Keratinocyte (primary cell): ENCODE data around the gene MAGI2. TPM values are rescaled to one million over a fixed set of nuclear protein-coding genes. Genes with fewer than 3 reads are reported as not detected.

Experiments
- DNase-seq: peaks from one replicate; pipeline ENCODE4 v3.0.0-alpha.2; 2011; ENCODE audit warnings: low read depth, missing footprints, low spot score
- FAIRE-seq: peaks from 2 replicates; lab custom pipeline; 2011; peaks lifted over from hg19 to GRCh38; lab: Jason Lieb, UNC
- H2AFZ ChIP-seq: 2 replicates; pipeline ENCODE4 v1.6.0; 2012; ENCODE audit warnings: low read length, control low read depth, inconsistent platforms; ENCODE audit not compliant: control insufficient read depth
- H3K27ac ChIP-seq: 2 replicates; pipeline ENCODE4 v1.5.1; 2011; ENCODE audit warnings: low read length; ENCODE audit not compliant: control insufficient read depth, insufficient read depth
- H3K27me3 ChIP-seq: 3 replicates; pipeline ENCODE4 v1.6.0; 2011; ENCODE audit warnings: low read length; ENCODE audit not compliant: control insufficient read depth, insufficient read depth; ENCODE audit errors: extremely low read depth
- H3K36me3 ChIP-seq, 2 experiments: 2 replicates in 1 of 2; 3 replicates in 1 of 2; pipeline ENCODE4 v1.5.1; 2011; ENCODE audit warnings: low read length in 2 of 2, mild to moderate bottlenecking in 1 of 2; ENCODE audit not compliant: control insufficient read depth in 2 of 2, insufficient read depth in 2 of 2; ENCODE audit errors: extremely low read depth in 1 of 2
- H3K4me1 ChIP-seq: 3 replicates; pipeline ENCODE4 v1.5.1; 2011; ENCODE audit warnings: low read length; ENCODE audit not compliant: control insufficient read depth, insufficient read depth; ENCODE audit errors: extremely low read depth
- H3K4me2 ChIP-seq: 3 replicates; pipeline ENCODE4 v1.6.0; 2011; ENCODE audit warnings: low read depth, low read length; ENCODE audit not compliant: control insufficient read depth, insufficient read depth; ENCODE audit errors: extremely low read depth
- H3K4me3 ChIP-seq, 3 experiments: fragments of 200-600 bp in 1 of 3; sonication (generic) in 1 of 3; 2 replicates in 2 of 3; 3 replicates in 1 of 3; pipeline ENCODE4 v1.5.1; 2011 to 2016; ENCODE audit warnings: low read length in 3 of 3, mild to moderate bottlenecking in 3 of 3, control low read depth in 2 of 3, inconsistent platforms in 1 of 3, low read depth in 1 of 3, mixed read lengths in 1 of 3, mixed run types in 1 of 3, moderate library complexity in 1 of 3; ENCODE audit not compliant: control insufficient read depth in 2 of 3, insufficient read depth in 2 of 3; ENCODE audit errors: extremely low read depth in 1 of 3
- H3K79me2 ChIP-seq: 2 replicates; pipeline ENCODE4 v1.6.0; 2012; ENCODE audit warnings: low read length; ENCODE audit not compliant: control insufficient read depth, insufficient read depth
- H3K9ac ChIP-seq: 3 replicates; pipeline ENCODE4 v1.6.0; 2011; ENCODE audit warnings: low read length; ENCODE audit not compliant: control insufficient read depth, insufficient read depth; ENCODE audit errors: extremely low read depth
- H3K9me1 ChIP-seq: 3 replicates; pipeline ENCODE4 v1.6.0; 2011; ENCODE audit warnings: low read length; ENCODE audit not compliant: control insufficient read depth, insufficient read depth; ENCODE audit errors: extremely low read depth
- H3K9me3 ChIP-seq: 2 replicates; pipeline ENCODE4 v1.5.1; 2012; ENCODE audit warnings: low read depth, low read length; ENCODE audit not compliant: control insufficient read depth
- H4K20me1 ChIP-seq: 3 replicates; pipeline ENCODE4 v1.6.0; 2011; ENCODE audit warnings: low read length; ENCODE audit not compliant: control insufficient read depth, insufficient read depth; ENCODE audit errors: extremely low read depth
- CTCF ChIP-seq, 3 experiments: IDR thresholded peaks in 1 of 3; conservative IDR thresholded peaks in 1 of 3; optimal IDR thresholded peaks in 1 of 3; 2 replicates in 2 of 3; 3 replicates in 1 of 3; pipeline versions ENCODE3 to v1.5.1; 2011; ENCODE audit warnings: low read length in 3 of 3, mild to moderate bottlenecking in 3 of 3, moderate library complexity in 2 of 3, control low read depth in 1 of 3, inconsistent platforms in 1 of 3; ENCODE audit not compliant: insufficient read depth in 2 of 3; ENCODE audit errors: extremely low read depth in 1 of 3
- EZH2 ChIP-seq: IDR thresholded peaks from one replicate; pipeline ENCODE4 v1.6.1; 2012; ENCODE audit warnings: inconsistent platforms, mild to moderate bottlenecking, low read length, moderate library complexity
- dilution Hi-C: fragments of 300-500 bp; cut with MboI; formaldehyde crosslinking; loops from one replicate; pipeline ENCODE4 v1.7.0; 2020; ENCODE audit warnings: low sequenced_read_pairs; ENCODE audit not compliant: extremely low pct_ligation_motif_present
- polyA plus RNA-seq, 5 experiments: library from polyadenylated mRNA; depleted of rRNA in 3 of 5; stranded (reverse) in 3 of 5; stranded (forward) in 1 of 5; unstranded in 1 of 5; fragments of >200 nt; gene quantifications; 1 replicate in 1 of 5; 2 replicates in 3 of 5; 3 replicates in 1 of 5; pipeline versions ENCODE4 v1.2.1 to v1.2.3, GENCODE V29; 2011 to 2012; ENCODE audit warnings: missing spikeins in 2 of 5, low read depth in 1 of 5, low replicate concordance in 1 of 5

MAGI2 gene
- polyA plus RNA-seq, 1 donor (not counting 4 experiments of a cell fraction or from before 2014, with no cell fraction given), result 0.07 TPM

- Histone ChIP-seq H4K20me1 (no peaks in the 10 kb centered on the region), H3K4me3 (no peak overlapping the region), H3K79me2 (no peaks in the 10 kb centered on the region), H3K9ac (no peak overlapping the region), H2AFZ (no peak overlapping the region), H3K36me3 (no peaks in the 10 kb centered on the region), H3K9me1 (no peaks in the 10 kb centered on the region), H3K27ac (no peak overlapping the region), H3K4me2 (no peak overlapping the region), H3K27me3 (no peaks in the 10 kb centered on the region), H3K4me1 (peaks cover 16% of the 10 kb centered on the region), H3K9me3 (no peaks in the 10 kb centered on the region)
- FAIRE-seq, result no peak
- TF ChIP-seq CTCF (optimal IDR thresholded peaks at IDR 0.05 in 1 of 3, IDR thresholded peaks at IDR 0.05 in 1 of 3, conservative IDR thresholded peaks at IDR 0.05 in 1 of 3; ENCODE audit: extremely low read depth in 1 of 3, insufficient read depth in 2 of 3, low read length in 3 of 3) (no peak), EZH2 (no peak)
- no peak for DNase-seq
- dilution Hi-C loops, result no loop called here
These were observed 47.3 kb upstream of the MAGI2 start for GRCh38 chr7:79500759-79501158.

- Histone ChIP-seq H3K79me2 (no peaks in the 10 kb centered on the region), H3K27ac (no peak overlapping the region), H3K27me3 (no peaks in the 10 kb centered on the region), H3K36me3 (no peaks in the 10 kb centered on the region), H3K9me3 (no peaks in the 10 kb centered on the region), H2AFZ (no peak overlapping the region), H3K4me3 (no peak overlapping the region), H3K9me1 (no peaks in the 10 kb centered on the region), H3K9ac (no peak overlapping the region), H3K4me2 (no peak overlapping the region), H4K20me1 (no peaks in the 10 kb centered on the region), H3K4me1 (peaks cover 19% of the 10 kb centered on the region)
- no peak for TF ChIP-seq EZH2
- TF ChIP-seq CTCF (optimal IDR thresholded peaks at IDR 0.05 in 1 of 3, IDR thresholded peaks at IDR 0.05 in 1 of 3, conservative IDR thresholded peaks at IDR 0.05 in 1 of 3; ENCODE audit: extremely low read depth in 1 of 3, insufficient read depth in 2 of 3, low read length in 3 of 3), result no peak
- dilution Hi-C loops, result no loop called here
- FAIRE-seq (no peak), DNase-seq (no peak)
These were observed 44.3 kb upstream of the MAGI2 start for GRCh38 chr7:79497728-79498127.
